HepG2 (cell line): ENCODE data around the gene IDH3A.

Experiments used
- CHD2 ChIP-seq: IDR thresholded peaks from 2 replicates; pipeline ENCODE4 v1.6.1; 2011; ENCODE audit warnings: low read depth, low read length, improper control_type of control experiment
- MNT ChIP-seq: fragments of 450-650 bp; IDR thresholded peaks from 2 replicates; pipeline ENCODE4 v1.6.1; 2016
- POLR2A ChIP-seq, 2 experiments: IDR thresholded peaks; 2 replicates each; pipeline ENCODE4 v1.6.1; 2011; ENCODE audit warnings: low read depth in 2 of 2, low read length in 2 of 2, mild to moderate bottlenecking in 1 of 2, moderate library complexity in 1 of 2; ENCODE audit not compliant: insufficient read depth in 1 of 2
- ZNF720 ChIP-seq: sonication (generic); formaldehyde crosslinking; IDR thresholded peaks from 2 replicates; pipeline ENCODE4 v1.4.0; 2020; ENCODE audit warnings: missing genetic modification reagents
- ZNF773 ChIP-seq: sonication (generic); formaldehyde crosslinking; IDR thresholded peaks from 2 replicates; pipeline ENCODE4 v1.4.0; 2020; ENCODE audit warnings: missing genetic modification reagents, borderline replicate concordance
- TF ChIP-seq, protein P1 (sequence below): sonication (generic); formaldehyde crosslinking; IDR thresholded peaks from 2 replicates; pipeline ENCODE4 v1.4.0; 2020; ENCODE audit warnings: missing genetic modification reagents
- TF ChIP-seq, protein P2 (sequence below): sonication (generic); formaldehyde crosslinking; IDR thresholded peaks from 2 replicates; pipeline ENCODE4 v1.4.0; 2020; ENCODE audit warnings: missing genetic modification reagents

DNA sequence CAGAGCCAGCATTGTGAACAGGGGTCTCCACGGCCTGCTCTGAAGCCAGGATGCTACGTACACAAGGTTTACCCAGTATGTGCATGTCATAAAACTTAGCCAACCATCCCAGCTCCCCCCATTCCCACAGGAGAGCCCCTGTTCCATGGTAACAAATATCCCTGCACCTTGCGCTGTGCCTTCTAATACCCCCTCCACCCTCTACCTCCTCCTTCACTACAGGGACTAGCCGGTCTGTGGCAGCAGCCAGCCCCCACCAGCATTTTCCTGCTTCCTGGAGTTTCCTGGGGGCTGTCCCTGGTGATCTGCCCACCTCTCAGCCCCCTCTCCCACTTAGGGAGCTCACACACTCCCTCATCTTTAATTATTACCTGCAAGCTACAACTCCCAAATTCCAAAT lies 64.8 kb downstream of the IDH3A start:
- TF ChIP-seq ZNF720 (no peak), CHD2 (no peak), MNT (no peak), POLR2A (IDR thresholded peaks at IDR 0.05; ENCODE audit: insufficient read depth in 1 of 2, low read depth in 2 of 2, low read length in 2 of 2) (no peak), ZNF773 (CRISPR knock-in tag) (no peak)
- TF ChIP-seq, protein P1, sequence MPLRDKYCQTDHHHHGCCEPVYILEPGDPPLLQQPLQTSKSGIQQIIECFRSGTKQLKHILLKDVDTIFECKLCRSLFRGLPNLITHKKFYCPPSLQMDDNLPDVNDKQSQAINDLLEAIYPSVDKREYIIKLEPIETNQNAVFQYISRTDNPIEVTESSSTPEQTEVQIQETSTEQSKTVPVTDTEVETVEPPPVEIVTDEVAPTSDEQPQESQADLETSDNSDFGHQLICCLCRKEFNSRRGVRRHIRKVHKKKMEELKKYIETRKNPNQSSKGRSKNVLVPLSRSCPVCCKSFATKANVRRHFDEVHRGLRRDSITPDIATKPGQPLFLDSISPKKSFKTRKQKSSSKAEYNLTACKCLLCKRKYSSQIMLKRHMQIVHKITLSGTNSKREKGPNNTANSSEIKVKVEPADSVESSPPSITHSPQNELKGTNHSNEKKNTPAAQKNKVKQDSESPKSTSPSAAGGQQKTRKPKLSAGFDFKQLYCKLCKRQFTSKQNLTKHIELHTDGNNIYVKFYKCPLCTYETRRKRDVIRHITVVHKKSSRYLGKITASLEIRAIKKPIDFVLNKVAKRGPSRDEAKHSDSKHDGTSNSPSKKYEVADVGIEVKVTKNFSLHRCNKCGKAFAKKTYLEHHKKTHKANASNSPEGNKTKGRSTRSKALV (CRISPR knock-in tag), result no peak
- TF ChIP-seq, protein P2, sequence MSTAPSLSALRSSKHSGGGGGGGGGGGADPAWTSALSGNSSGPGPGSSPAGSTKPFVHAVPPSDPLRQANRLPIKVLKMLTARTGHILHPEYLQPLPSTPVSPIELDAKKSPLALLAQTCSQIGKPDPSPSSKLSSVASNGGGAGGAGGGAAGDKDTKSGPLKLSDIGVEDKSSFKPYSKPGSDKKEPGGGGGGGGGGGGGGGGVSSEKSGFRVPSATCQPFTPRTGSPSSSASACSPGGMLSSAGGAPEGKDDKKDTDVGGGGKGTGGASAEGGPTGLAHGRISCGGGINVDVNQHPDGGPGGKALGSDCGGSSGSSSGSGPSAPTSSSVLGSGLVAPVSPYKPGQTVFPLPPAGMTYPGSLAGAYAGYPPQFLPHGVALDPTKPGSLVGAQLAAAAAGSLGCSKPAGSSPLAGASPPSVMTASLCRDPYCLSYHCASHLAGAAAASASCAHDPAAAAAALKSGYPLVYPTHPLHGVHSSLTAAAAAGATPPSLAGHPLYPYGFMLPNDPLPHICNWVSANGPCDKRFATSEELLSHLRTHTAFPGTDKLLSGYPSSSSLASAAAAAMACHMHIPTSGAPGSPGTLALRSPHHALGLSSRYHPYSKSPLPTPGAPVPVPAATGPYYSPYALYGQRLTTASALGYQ (CRISPR knock-in tag), result no peak
